ENCODE measurements around the gene PABPN1L. TPM values are rescaled to one million over a fixed set of nuclear protein-coding genes. Genes with fewer than 3 reads are reported as not detected.

The PABPN1L gene
- total RNA-seq, 2 experiments from 2014 or later, result not detected

DNA sequence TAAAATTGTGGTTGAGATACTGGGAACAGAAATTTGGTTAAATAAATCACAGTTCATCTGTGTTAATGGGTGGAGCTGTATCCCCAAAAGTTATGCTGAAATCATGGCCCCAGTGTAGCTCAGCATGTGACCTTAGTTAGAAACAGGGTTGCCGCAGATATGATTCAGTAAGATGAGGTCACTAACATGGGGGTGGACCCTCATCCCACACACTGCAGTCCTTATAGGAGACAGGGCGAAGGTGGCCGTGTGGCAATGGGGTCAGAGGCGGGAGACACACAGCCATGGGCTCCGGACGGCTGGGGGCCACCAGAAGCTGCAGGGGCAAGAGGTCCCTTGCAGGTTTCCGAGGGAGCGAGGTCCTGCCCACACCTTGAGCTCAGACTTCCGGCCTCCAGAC is 20.4 kb downstream of the PABPN1L start:
- H3K9me3 Mint-ChIP-seq (ENCODE audit: insufficient read depth), result no peaks in the 10 kb centered on the region
- H3K36me3 Mint-ChIP-seq (ENCODE audit: low read depth), result no peaks in the 10 kb centered on the region
- POLR2A ChIA-PET, result interaction anchor here (1.2 kb wide), 1 partner anchor 11 kb away, joined by 3 read pairs; the partner anchor contains the start of genes GALNS and TRAPPC2L
- CTCF ChIA-PET, result interaction anchor here (1.1 kb wide), 1 partner anchor 12 kb away, joined by 5 read pairs; no protein-coding TSS in a partner anchor
- H3K27me3 Mint-ChIP-seq (ENCODE audit: low read depth), result no peaks in the 10 kb centered on the region
- H3K27ac Mint-ChIP-seq, result no peak overlapping the region
- DNase-seq (no peak), ATAC-seq (no peak)
- no peaks in the 10 kb centered on the region for H3K4me1 Mint-ChIP-seq (ENCODE audit: low read depth)
- H3K4me3 Mint-ChIP-seq, result no peak overlapping the region

DNA sequence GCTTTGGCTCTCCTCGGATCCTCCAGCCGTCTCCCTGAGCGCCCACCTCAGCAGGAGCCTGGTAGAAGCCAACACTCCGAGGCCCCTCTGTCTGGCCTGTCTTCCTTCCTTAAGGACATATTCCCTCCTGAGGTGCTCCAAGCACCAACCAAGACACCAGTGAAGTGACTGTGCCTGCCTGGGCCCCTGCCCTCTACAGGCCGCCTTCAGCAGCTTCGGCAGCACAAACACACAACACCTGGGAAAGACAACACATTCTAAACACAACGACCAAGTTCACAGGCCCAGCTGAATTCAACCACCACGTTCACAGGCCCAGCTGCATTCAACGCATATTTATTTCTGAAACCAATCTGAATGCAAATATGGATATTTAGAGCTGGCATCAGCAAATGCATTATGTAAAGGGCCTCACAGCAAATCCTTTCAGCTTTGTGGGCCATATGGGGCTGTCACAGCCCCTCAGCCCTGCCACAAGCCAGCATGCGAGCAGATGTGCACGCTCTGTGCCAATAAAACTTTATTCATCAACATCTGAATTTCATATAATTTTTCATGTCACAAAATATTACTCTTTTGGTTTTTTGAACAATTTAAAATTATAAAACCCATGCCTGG is 21.9 kb downstream of the PABPN1L start:
- ATAC-seq (no peak), DNase-seq (no peak)
- Mint-ChIP-seq H3K36me3 (ENCODE audit: low read depth) (no peaks in the 10 kb centered on the region), H3K27me3 (ENCODE audit: low read depth) (no peaks in the 10 kb centered on the region), H3K4me1 (ENCODE audit: low read depth) (no peaks in the 10 kb centered on the region), H3K27ac (no peak overlapping the region), H3K4me3 (no peak overlapping the region), H3K9me3 (ENCODE audit: insufficient read depth) (no peaks in the 10 kb centered on the region)
- CTCF ChIA-PET, result no interaction called here
- POLR2A ChIA-PET, result interaction anchor here (0.6 kb wide), 1 partner anchor 18 kb away, joined by 3 read pairs; no protein-coding TSS in a partner anchor

DNA sequence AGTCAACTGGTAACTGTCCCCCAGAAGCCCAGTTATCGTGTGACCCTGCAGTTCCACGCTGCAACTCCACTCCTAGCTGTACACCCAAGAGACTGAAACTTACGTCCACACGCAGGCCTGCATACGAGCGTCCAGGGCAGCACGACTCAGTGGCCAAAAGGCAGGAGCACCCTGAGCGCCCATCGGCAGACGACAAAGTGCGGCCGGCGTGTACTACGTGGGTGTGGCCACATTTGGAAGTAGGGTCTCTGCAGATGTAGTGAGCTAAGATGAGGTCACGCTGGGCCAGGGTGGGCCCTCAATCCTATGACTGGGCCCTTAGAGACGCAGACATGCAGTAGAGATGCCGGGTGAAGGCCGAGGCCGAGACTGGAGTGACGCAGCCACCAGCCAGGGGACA is 23.2 kb downstream of the PABPN1L start:
- ChIA-PET CTCF (no interaction called here), POLR2A (interaction anchor here (0.7 kb wide), 1 partner anchor 13 kb away, joined by 3 read pairs; the partner anchor contains the start of genes GALNS and TRAPPC2L)
- Mint-ChIP-seq H3K9me3 (ENCODE audit: insufficient read depth) (no peaks in the 10 kb centered on the region), H3K4me1 (ENCODE audit: low read depth) (no peaks in the 10 kb centered on the region), H3K4me3 (no peak overlapping the region), H3K36me3 (ENCODE audit: low read depth) (no peaks in the 10 kb centered on the region), H3K27me3 (ENCODE audit: low read depth) (no peaks in the 10 kb centered on the region), H3K27ac (no peak overlapping the region)
- no peak for ATAC-seq
- DNase-seq, result no peak

DNA sequence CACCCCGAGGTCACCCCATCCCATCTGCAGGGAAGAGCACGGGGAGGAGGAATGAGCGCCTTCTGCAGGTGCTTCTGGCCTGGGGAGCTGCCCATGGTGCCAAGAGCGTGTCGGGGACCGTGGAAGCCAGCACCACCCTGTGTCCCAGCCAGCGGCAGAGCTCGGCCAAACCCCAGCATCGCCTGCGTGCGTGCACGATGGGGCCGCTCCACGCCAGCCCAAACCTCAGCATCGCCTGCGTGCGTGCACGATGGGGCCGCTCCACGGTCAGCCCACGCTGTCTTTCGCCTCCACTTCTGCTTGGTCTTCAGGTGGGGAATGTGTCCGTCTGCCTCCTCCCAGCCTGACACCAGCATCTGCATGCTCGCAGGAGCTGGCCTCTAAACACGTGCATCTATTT is 23.7 kb downstream of the PABPN1L start:
- ATAC-seq (no peak), DNase-seq (no peak)
- no peak overlapping the region for H3K4me3 Mint-ChIP-seq
- ChIA-PET POLR2A (no interaction called here), CTCF (no interaction called here)
- no peak overlapping the region for H3K27ac Mint-ChIP-seq
- H3K27me3 Mint-ChIP-seq (ENCODE audit: low read depth), result no peaks in the 10 kb centered on the region
- H3K9me3 Mint-ChIP-seq (ENCODE audit: insufficient read depth), result no peaks in the 10 kb centered on the region
- H3K4me1 Mint-ChIP-seq (ENCODE audit: low read depth), result no peaks in the 10 kb centered on the region
- H3K36me3 Mint-ChIP-seq (ENCODE audit: low read depth), result no peaks in the 10 kb centered on the region

DNA sequence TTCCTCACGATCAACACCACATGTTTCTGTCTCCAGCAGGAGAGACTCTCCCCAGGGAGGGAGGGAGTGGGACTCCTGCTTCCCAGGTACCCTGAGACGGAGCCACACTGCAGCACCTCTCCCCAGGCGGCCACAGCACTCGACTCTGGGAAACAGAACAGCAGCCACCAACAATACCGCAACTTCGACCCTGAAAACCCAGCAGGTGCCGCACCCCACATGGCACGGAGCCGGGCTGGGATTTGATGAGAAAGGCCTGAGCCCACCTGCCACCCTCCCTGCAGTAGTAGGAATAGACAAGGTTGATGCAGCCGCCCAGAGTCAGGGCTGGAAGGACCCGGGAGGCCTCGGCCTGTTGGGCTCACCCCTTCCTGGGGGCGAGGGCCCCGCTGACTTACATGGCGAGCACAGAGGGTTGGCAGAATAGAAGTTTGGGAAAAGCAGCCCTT is 24.1 kb downstream of the PABPN1L start:
- Mint-ChIP-seq H3K27ac (no peak overlapping the region), H3K4me3 (no peak overlapping the region), H3K9me3 (ENCODE audit: insufficient read depth) (no peaks in the 10 kb centered on the region), H3K27me3 (ENCODE audit: low read depth) (no peaks in the 10 kb centered on the region), H3K36me3 (ENCODE audit: low read depth) (no peaks in the 10 kb centered on the region), H3K4me1 (ENCODE audit: low read depth) (no peaks in the 10 kb centered on the region)
- DNase-seq, result no peak
- ChIA-PET POLR2A (no interaction called here), CTCF (no interaction called here)
- no peak for ATAC-seq

DNA sequence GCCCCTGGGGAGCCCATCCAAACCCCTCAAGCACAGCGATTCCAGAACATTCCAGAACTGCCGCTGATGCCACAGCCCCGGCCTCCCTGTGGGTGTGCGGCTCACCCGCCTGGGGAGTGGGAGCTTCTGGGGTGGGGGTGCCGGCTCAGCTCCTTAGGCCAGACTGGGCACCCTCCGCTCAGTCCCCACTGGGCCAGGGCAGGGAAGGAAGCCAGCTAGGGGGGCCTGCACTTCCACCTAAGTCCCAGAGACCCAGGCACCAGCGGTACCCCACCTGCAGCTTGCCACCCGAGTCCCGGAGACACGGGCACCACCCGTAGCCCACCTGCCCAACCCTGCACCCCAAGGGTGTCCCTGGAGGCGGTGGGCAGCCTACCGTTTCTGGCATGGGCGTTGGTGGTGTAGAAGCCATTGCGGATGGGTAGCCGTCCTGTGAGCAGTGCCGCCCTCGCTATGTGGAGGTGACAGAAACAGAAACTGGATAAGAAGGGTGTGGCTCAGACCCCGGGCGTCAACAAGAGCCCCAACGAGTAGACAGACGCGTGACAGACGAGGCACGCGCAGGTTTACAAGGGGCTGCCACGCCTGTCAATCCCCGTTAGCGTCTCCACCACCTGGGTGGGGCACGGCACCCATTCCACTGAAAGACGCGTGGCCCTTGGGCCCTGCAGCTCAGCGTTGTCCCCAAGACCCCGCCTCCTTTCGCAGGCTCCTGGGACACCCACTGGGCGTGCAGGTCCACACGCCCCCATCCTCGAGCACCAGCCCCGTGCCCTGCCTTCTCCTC is 24.7 kb downstream of the PABPN1L start:
- CTCF ChIA-PET, result no interaction called here
- Mint-ChIP-seq H3K4me1 (ENCODE audit: low read depth) (no peaks in the 10 kb centered on the region), H3K4me3 (no peak overlapping the region), H3K9me3 (ENCODE audit: insufficient read depth) (no peaks in the 10 kb centered on the region), H3K36me3 (ENCODE audit: low read depth) (no peaks in the 10 kb centered on the region), H3K27me3 (ENCODE audit: low read depth) (no peaks in the 10 kb centered on the region), H3K27ac (no peak overlapping the region)
- DNase-seq (no peak), ATAC-seq (no peak)
- POLR2A ChIA-PET, result no interaction called here

DNA sequence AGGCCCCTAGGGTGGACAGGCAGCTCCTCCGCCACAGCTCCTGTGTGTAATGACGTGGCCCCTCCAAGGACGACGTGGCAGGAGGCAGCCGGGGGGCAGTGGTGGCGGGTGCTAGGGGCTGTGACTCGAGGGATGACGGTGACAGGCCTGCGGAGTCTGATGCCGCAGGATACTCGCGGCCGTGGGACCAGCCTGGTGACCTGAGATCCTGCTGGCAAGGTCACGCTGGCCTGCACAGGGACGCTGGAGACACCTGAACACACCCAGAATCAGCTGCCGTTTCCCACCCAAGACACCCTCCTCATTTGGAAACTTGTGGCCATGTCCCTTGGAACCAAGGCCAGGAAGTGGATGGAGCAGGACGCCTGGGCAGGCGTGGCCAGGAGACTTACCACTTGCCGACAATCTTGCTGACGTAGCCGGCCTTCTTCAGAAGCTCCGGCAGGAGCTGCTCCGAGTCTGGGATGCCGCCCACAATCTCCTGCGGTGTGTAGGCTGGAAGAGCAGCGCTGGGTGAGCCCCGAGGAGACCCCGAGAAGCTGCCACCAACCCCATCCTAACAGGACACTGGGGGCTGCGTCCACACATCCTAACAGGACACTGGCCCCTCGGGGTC is 25.8 kb downstream of the PABPN1L start:
- Mint-ChIP-seq H3K27me3 (ENCODE audit: low read depth) (no peaks in the 10 kb centered on the region), H3K27ac (no peak overlapping the region), H3K9me3 (ENCODE audit: insufficient read depth) (no peaks in the 10 kb centered on the region), H3K4me1 (ENCODE audit: low read depth) (no peaks in the 10 kb centered on the region), H3K4me3 (no peak overlapping the region), H3K36me3 (ENCODE audit: low read depth) (no peaks in the 10 kb centered on the region)
- no peak for ATAC-seq
- no peak for DNase-seq
- CTCF ChIA-PET, result no interaction called here
- POLR2A ChIA-PET, result no interaction called here

DNA sequence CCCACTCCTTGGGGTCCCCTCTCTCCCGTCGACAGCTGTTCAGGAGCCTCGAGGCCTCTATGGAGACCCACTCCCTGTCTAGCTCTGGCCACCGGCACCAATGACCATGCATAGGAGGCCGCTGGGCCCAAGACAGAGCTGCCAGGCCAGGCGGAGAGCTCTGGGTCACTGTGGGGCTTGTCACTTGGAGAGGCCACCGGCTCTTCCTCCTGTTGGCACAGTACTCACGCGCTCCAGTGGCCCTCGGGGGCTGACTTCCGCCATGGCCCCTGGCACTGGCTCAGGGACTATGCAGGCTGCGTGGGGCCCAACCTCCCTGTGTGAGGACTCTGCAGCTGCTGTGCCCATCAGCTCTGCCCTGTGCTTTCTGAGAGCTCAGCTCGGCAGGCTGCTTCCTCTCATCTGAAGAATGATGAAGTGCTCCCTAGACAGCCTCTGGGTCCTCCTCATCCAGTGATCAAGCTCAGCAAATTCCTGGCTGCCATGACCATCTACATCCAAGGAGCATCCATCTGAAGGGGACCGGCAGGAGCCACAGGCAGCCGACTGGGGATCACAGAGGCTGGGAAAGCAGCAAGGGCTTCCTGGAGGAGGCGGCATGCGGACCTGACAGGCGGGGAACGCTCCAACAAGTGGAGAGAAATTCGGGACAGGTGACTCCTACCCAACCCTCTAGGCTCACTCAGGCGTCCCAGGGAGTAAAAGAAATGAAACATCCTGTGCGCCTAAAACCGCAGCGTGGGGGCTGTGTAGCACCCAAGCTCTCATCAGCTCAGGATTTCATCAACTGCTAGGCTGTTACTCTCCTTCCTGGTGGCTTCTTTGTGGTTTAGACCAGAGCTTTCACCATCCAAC is 26.5 kb downstream of the PABPN1L start:
- no peak for ATAC-seq
- no peaks in the 10 kb centered on the region for H3K4me1 Mint-ChIP-seq (ENCODE audit: low read depth)

DNA sequence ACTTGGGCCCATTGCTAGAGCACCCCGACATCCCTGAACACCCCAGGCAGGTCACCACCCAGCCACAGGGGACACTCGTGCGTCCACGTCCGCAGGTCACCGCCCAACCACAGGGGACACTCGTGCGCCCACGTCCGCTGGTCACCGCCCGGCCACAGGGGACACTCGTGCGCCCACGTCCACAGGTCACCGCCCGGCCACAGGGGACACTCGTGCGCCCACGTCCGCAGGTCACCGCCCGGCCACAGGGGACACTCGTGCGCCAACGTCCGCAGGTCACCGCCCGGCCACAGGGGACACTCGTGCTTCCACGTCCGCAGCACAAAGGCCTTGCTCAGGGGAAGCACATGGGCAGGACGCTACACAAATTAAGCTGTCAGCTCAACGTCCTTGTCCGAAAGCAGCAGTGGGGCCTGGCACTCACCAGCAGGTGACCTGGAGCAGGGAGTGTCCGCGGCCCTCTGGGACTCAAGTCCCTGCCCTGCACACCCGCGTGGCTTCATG is 27.4 kb downstream of the PABPN1L start:
- no peak overlapping the region for H3K4me3 Mint-ChIP-seq
- no peak overlapping the region for H3K27ac Mint-ChIP-seq
- CTCF ChIA-PET, result no interaction called here

More for the DNA sequence above, 26.5 kb downstream of the PABPN1L start:
- Mint-ChIP-seq H3K9me3 (ENCODE audit: insufficient read depth) (no peaks in the 10 kb centered on the region), H3K27me3 (ENCODE audit: low read depth) (no peaks in the 10 kb centered on the region), H3K27ac (no peak overlapping the region), H3K4me3 (no peak overlapping the region), H3K36me3 (ENCODE audit: low read depth) (no peaks in the 10 kb centered on the region)
- DNase-seq, result no peak
- CTCF ChIA-PET, result no interaction called here
- POLR2A ChIA-PET, result no interaction called here

DNA sequence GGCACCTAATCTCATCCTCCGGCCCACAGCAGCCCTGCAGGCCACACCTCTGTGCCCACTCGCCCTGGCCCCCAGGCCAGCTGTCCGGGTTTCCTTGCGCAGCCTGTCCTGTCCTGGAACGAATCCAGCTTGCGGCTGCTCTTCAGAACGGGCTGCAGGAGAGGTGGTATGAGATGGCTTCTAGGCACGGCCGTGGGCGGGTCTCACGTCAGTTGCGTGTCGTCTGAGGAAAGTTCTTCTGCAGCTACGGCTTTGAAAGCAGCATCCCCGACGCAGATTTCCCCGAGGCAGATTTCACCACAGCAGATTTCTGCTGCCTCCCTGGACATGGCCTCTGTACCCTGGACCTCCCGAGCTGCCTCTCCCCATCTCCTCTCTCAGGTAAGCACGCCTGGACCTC is 27.9 kb downstream of the PABPN1L start:
- ChIA-PET CTCF (no interaction called here), POLR2A (no interaction called here)
- Mint-ChIP-seq H3K36me3 (ENCODE audit: low read depth) (no peaks in the 10 kb centered on the region), H3K9me3 (ENCODE audit: insufficient read depth) (no peaks in the 10 kb centered on the region), H3K27ac (no peak overlapping the region), H3K27me3 (ENCODE audit: low read depth) (no peaks in the 10 kb centered on the region), H3K4me1 (ENCODE audit: low read depth) (no peaks in the 10 kb centered on the region), H3K4me3 (no peak overlapping the region)
- no peak for ATAC-seq
- no peak for DNase-seq

More for the DNA sequence above, 27.4 kb downstream of the PABPN1L start:
- H3K9me3 Mint-ChIP-seq (ENCODE audit: insufficient read depth), result no peaks in the 10 kb centered on the region
- DNase-seq, result no peak
- no peak for ATAC-seq
- H3K4me1 Mint-ChIP-seq (ENCODE audit: low read depth), result no peaks in the 10 kb centered on the region
- H3K36me3 Mint-ChIP-seq (ENCODE audit: low read depth), result no peaks in the 10 kb centered on the region
- POLR2A ChIA-PET, result no interaction called here
- H3K27me3 Mint-ChIP-seq (ENCODE audit: low read depth), result no peaks in the 10 kb centered on the region

DNA sequence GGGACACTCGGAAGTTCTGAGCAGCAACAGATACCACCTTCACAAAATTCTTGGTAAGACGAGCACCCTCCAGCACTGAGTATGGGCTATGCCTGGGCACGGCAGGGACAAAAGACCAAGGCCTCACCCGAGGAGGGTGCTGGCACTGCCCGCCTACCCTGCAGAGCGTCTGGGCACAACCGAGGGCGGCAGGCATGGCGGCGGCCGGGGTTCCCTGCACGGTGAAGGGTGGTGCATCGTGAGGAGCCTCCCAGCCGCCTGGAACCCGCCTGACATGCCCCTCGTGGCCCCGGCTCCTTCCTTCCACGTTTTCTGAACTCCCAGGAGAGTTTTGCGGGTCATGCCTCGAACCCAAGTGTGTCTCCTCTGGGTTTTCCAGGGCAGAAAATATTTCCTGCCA is 28.7 kb downstream of the PABPN1L start:
- CTCF ChIA-PET, result no interaction called here
- Mint-ChIP-seq H3K27me3 (ENCODE audit: low read depth) (no peaks in the 10 kb centered on the region), H3K27ac (no peak overlapping the region), H3K9me3 (ENCODE audit: insufficient read depth) (no peaks in the 10 kb centered on the region), H3K36me3 (ENCODE audit: low read depth) (no peaks in the 10 kb centered on the region), H3K4me1 (ENCODE audit: low read depth) (no peaks in the 10 kb centered on the region), H3K4me3 (no peak overlapping the region)
- ATAC-seq (no peak), DNase-seq (no peak)
- POLR2A ChIA-PET, result no interaction called here

All from activated CD8-positive, alpha-beta T cell treated with anti-CD3 and anti-CD28 coated beads, Interleukin-2, amount 10 ng/mL, durations not matched to agents 7 days and 5 days (primary cell).